Progenitor cell of endocrine pancreas (in vitro differentiated cells): ENCODE results near the gene ARMC12. TPM values are rescaled to one million over a fixed set of nuclear protein-coding genes. Genes with fewer than 3 reads are reported as not detected.
A peak's percentile ranks its signal among the peaks of the same experiment; 100 is the strongest.

Source experiments
- DNase-seq: peaks from one replicate; pipeline ENCODE4 v3.0.0; 2021; ENCODE audit warnings: low spot score; ENCODE audit not compliant: unreplicated experiment
- H3K27ac Mint-ChIP-seq: 2 replicates; pipeline ENCODE4 v1.8.0; 2021; ENCODE audit warnings: mild to moderate bottlenecking, moderate library complexity, mixed read lengths
- H3K27me3 Mint-ChIP-seq: 2 replicates; pipeline ENCODE4 v1.8.0; 2021; ENCODE audit warnings: mixed read lengths
- H3K36me3 Mint-ChIP-seq: 2 replicates; pipeline ENCODE4 v1.8.0; 2022; ENCODE audit warnings: mixed read lengths; ENCODE audit not compliant: insufficient read depth
- H3K4me1 Mint-ChIP-seq: 2 replicates; pipeline ENCODE4 v1.8.0; 2021; ENCODE audit warnings: low read depth, mixed read lengths
- H3K4me3 Mint-ChIP-seq: 2 replicates; pipeline ENCODE4 v1.8.0; 2021; ENCODE audit warnings: low read depth, mild to moderate bottlenecking, moderate library complexity, mixed read lengths
- H3K9me3 Mint-ChIP-seq: 2 replicates; pipeline ENCODE4 v1.8.0; 2021; ENCODE audit warnings: low read depth, mixed read lengths
- total RNA-seq: library from RNA; stranded (reverse); gene quantifications from 2 replicates; pipeline ENCODE4 v1.2.1, GENCODE V29; 2021
- TF ChIP-seq, protein P1 (sequence below): fragments of 200-600 bp; sonication (generic); IDR thresholded peaks from one replicate; pipeline ENCODE4 v1.5.0; 2021; ENCODE audit warnings: antibody characterized with exemption, mild to moderate bottlenecking; ENCODE audit not compliant: unreplicated experiment

ARMC12 gene
- total RNA-seq, 1 donor from 2014 or later, result 0.98 TPM

DNA sequence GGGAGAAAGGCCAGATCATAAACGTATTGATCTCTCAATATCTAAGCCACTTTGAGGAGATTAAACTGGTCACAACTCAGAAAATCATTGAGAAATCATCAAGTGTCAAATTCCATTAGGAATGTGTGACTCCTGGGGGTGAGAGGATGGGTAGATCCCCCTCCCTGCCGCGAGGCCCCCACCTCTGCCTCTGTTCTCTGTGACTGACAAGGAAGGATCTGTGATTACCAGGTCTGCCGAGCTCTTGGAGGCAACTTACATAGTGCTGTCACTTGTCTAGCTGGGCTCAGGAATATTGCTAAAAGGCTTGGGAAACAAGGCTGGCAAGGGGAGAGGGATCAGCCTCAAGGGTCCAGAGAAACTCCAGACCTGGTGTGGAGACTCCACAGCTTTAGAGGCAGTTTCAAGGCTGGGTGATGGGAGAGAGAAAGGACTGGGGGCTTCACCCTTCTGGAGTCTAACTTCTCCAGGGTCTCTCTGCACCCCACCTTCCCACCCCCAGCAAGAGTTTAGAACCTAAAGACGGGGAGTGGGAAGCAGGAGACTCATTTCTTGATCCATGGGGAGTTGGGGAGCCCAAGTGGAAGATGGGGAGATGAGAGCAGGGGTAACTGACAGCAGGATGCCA lies 11.6 kb upstream of the ARMC12 start:
- TF ChIP-seq, protein P1, sequence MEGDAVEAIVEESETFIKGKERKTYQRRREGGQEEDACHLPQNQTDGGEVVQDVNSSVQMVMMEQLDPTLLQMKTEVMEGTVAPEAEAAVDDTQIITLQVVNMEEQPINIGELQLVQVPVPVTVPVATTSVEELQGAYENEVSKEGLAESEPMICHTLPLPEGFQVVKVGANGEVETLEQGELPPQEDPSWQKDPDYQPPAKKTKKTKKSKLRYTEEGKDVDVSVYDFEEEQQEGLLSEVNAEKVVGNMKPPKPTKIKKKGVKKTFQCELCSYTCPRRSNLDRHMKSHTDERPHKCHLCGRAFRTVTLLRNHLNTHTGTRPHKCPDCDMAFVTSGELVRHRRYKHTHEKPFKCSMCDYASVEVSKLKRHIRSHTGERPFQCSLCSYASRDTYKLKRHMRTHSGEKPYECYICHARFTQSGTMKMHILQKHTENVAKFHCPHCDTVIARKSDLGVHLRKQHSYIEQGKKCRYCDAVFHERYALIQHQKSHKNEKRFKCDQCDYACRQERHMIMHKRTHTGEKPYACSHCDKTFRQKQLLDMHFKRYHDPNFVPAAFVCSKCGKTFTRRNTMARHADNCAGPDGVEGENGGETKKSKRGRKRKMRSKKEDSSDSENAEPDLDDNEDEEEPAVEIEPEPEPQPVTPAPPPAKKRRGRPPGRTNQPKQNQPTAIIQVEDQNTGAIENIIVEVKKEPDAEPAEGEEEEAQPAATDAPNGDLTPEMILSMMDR, result no peak
- Mint-ChIP-seq H3K4me1 (peaks cover 26% of the 10 kb centered on the region), H3K9me3 (no peaks in the 10 kb centered on the region), H3K4me3 (no peak overlapping the region), H3K27ac (no peak overlapping the region), H3K27me3 (peaks cover 42% of the 10 kb centered on the region), H3K36me3 (no peaks in the 10 kb centered on the region)
- no peak for DNase-seq

DNA sequence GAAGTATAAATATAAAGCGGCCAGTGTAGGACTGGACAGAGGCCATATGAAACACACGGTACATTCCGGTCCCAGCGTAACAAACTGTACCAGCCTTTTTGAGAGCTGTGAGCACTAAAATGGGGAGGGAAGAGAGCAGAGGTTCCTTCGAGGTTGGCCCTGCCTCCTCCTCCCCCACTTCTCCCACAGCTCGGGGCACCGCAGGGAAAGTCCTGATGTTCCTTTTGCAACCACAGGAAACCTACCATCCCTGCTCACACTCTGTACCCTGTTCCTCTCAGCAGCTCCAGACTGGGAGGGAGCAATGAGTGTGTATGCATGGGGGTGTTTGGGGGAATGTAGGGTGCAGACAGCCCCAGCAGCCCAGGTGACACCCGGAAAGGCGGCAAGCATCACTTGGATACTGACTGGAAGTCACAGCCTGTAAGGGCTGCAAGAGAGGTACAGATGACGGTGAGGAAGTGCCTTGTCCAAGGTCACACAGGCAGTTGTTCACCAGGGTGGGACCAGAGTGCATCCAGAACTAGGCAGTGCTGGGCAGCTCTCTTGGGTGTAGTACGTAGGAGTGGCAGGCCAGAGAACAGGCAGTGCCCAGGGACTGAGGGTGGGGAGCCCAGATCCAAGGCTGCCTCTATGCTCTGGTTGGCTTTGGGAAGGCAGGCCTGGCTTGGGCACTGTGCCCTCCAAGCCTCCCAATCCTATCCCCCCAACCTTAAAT lies 11.0 kb upstream of the ARMC12 start:
- Mint-ChIP-seq H3K4me3 (no peak overlapping the region), H3K9me3 (no peaks in the 10 kb centered on the region), H3K4me1 (peaks cover 22% of the 10 kb centered on the region), H3K27ac (peak overlapping the region; percentile 24), H3K36me3 (no peaks in the 10 kb centered on the region), H3K27me3 (peaks cover 42% of the 10 kb centered on the region)
- DNase-seq, result no peak
- TF ChIP-seq, protein P1, result no peak

DNA sequence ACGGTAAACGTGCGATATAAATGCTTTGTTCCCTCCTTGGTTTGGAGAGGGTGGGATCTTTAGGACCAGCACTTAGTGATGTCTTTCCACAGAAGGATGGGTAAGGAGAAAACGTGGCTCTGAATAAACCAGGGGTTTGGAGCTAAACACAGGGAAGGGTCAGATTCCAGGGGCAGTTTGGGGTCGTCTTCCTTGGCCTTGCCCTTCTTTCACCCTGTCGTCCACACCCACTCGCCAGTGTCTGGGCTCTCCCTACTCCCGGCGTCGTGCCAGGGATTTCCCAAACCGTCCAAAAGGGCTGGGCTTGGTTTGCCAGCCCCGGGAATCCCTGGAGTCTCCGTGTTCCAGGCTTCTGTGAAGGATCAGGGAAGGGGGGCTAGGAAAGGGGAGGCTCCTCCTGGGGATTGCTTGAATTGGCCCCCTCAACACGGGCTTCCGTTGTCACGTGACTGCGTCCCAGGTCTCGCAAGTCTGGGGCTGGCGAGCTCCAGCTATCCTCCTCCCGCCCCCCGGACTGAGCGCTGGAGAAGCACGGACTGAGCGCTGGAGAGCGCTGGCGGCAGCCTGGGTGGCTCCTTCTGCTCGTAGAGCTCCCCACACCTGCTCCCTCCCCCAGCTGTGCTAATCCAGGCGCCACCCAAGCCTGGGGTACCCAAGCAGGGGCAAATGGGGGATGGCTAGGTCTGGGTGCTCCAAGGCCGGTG lies 9.4 kb upstream of the ARMC12 start:
- Mint-ChIP-seq H3K36me3 (no peaks in the 10 kb centered on the region), H3K4me1 (peaks cover 23% of the 10 kb centered on the region), H3K27ac (peak overlapping the region; percentile 83)

DNA sequence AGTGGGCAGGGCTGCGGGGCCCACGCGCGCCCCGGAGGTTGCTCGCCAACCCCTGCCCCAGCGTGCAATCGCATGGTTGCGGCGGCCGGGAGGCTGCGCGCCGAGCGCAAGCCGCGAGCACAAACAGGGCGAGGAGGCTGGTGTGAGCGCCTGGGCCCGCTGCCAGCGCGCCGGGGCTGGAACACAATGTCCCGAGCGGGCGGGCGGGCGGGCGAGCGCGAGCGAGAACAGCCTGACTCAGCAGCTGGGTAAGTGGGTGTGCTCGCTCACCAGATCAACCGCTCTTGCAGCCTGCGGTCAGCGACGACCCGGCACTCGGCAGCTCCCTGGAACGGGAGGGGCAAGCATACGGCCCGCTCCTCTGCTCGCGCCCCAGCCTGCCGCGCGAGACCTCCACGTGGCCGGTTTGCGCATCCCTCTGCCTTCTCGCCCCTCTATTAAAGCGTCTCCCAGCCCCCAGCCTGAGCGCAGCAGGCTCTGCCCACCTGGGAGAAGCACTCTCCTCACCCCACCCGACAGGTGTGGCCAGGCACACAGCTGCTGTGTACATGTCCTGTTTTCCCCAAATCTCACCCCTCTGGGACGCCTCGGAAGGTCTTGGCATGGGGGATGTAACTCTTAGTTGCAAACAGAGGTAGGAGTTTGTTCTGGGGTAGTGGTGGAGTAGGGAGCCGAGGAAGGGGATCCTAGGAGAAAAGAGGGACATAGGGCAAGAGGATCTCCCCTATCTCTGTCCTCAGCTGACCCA lies 8.7 kb upstream of the ARMC12 start:
- Mint-ChIP-seq H3K27me3 (peaks cover 42% of the 10 kb centered on the region), H3K4me1 (peaks cover 25% of the 10 kb centered on the region), H3K36me3 (no peaks in the 10 kb centered on the region), H3K4me3 (peak overlapping the region; percentile 76), H3K27ac (peak overlapping the region; percentile 37), H3K9me3 (no peaks in the 10 kb centered on the region)
- TF ChIP-seq, protein P1, result no peak
- DNase-seq, result peak; percentile 50

More for the DNA sequence above, 9.4 kb upstream of the ARMC12 start:
- Mint-ChIP-seq H3K4me3 (peak overlapping the region; percentile 70), H3K27me3 (peaks cover 42% of the 10 kb centered on the region), H3K9me3 (no peaks in the 10 kb centered on the region)
- TF ChIP-seq, protein P1, result no peak
- peak; percentile 29 for DNase-seq
